Activated CD8-positive, alpha-beta memory T cell treated with anti-CD3 and anti-CD28 coated beads, Interleukin-2, amount 50 U/mL, for 24 hours (primary cell): Measurements from ENCODE around the gene NR6A1.

Source experiments
- DNase-seq: peaks from one replicate; pipeline ENCODE4 v3.0.0-alpha.2; 2020; ENCODE audit errors: extremely low read depth

The NR6A1 gene

DNA sequence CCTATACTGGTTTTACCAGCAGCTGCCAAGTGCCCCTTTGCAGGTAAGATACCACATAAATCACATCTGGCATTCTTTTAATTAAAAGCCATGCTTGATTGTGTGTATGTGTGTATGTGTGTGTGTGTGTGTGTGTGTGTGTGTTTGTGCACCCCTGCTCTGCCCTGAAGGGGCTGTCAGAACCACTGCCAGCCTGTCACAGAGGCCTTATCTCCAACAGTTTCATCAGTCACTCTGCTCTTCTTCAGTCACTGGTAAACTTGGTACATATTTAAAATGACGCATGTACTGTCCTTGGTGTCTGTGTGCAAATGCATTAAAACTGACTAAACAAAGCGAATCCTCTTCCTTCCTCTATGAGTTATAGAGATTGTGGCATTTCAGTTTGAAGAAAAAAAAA lies 244.9 kb downstream of the NR6A1 start:
- no peak for DNase-seq

DNA sequence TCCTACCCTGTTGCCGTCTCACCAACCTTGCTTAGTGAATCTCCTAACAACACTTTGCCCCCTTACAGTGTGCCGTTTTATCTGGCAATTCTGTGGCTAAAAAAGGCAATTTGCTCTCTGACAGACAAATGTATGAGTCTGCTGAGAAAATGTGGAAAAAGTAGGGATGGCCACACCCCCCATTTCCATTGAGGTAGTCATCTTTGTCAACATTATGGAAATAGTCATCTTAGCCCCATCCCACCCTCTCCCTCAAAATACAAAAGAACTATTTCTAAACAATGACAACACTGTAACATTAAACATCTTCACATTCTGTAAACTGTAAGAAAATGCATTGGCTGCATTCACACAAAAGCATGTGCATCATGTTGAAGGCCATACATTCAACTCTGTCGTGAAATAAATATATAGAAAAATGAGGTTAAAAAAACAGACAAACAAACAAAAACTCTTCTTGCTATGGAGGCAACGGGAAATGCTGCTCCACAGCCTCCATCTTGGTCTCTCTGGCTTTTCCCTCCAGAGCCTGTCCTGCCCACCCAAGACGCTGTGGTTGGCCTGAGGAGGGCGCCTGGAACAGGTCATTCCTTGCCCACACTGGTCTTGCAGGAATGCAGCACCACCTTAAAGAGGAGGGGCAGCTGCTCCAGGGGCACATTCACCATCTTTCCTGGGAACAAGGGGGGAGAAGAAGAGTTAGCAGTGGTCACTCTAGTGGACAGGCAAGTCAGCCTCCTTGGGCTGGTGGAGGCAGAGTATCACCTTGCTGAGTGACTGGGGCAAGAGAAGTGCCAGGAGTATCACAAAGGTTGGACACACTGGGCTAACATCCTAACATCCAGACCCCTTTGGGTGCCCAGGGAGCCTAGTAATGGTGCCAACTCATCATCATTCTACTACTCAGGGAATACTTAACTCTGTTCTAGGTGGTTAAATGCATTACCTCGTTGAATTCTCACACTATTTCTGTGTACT lies 248.7 kb downstream of the NR6A1 start:
- no peak for DNase-seq

DNA sequence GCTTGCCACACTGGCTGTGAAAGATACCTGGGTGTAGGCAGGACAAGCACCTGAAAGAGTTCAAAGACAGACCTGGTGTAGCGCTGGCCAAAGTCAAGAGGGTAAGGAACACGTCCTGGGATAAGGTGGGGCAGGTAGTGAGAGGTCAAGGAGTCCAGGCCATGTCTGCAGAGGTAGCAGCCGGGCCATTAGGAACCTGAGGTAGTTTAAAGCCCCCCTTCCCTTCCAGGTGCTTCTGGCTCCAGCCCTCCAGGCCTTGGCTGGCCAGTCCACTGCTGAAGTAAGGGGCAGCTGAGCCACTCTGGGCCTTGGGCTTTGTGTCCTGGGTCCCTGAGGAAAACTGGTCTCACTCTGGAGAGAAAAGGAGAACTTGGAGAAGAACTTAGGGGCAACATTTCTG lies 250.0 kb downstream of the NR6A1 start:
- no peak for DNase-seq

DNA sequence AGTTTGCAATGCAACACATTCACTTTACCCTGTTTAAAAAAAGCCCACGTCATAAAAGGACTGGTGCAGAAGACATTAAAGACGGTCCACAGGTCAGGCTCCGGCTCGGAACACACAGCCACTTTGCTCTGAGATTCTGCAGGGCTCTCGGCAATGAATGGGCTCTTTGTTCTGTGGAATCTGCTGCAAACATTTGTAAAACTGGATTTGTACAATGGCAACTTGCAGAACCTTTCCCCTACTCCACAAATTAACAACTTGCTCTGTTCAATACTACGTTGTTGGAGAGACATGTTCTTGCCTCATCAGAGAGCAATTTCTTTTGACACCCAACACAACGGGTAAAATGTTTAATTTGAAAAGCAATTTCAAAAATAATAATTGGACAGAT lies 250.9 kb downstream of the NR6A1 start:
- no peak for DNase-seq

DNA sequence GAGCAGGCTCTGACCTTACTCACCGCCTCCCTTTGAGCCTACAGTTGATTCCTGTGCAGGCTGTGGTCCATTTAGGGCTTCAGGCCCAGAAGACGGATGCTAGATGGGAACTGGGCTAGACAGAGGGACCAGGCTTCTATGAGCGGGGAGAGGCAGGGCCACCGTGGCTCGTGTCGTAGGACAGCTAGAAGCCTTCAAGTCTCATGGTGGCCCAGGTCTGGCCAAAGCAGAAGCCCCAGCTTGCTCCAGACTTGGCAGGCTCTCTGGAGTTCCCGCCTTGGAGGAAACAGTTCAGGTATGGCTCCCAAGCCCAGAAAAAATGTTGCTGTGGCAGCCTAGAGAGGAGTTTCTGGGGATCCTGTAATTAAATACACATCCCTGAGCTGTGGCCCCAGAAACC lies 253.0 kb downstream of the NR6A1 start:
- DNase-seq, result no peak

DNA sequence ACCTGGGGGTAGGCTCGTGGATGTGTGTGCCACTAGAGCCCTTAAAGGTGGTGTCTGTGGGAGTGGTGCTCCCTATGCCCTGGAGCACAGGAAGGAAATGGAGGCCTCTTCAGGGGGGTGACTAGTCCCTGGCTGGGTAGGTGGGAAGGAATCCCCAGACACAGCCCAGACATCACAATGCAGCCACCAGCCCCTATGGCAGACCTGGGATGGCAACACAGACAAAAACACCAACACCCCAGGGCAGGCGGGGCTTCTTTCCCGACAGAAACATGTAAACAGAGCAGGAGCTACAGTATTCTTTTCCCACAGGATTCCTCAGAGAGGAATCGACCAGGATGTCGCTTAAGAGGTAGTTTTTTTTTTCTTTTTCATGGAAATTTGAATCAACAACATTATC lies 253.5 kb downstream of the NR6A1 start:
- DNase-seq, result no peak

DNA sequence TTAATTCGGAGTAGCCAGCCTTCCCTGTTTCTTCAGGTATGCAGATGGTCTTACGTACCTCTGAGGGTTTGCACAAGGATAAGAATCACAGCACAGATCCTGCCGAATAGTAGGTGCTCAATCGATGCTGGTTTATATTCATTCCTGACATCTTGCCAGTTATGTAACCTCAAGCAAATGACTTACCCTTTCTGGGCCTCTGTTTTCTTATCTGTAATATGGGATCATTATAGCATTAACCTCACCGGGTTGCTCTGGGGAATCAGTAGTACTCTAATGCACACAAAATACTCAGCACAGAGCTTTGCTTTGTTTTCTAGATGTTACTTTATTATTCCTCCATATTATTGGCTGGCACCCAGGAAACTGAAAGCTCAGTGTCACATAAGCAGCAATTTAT lies 256.2 kb downstream of the NR6A1 start:
- no peak for DNase-seq

DNA sequence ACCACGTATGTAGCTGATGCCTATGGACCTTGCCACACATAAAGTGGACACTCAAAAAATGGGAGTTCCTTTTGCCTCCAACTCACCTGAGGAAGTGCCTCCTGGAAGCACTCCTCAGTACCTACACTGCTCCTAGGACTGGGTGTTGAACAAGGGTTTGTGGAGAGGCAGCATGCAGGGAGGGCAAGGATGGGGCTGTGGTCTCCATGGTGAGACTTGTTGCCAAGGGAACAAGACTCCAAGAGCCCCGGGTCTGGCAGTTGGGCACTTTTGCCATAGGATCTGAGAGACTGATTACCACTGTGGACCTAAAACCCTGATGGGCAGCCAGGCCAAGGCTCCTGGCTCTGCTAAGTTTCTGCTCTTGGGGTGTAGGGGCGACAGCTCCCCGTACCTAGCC lies 257.0 kb downstream of the NR6A1 start:
- DNase-seq, result no peak

DNA sequence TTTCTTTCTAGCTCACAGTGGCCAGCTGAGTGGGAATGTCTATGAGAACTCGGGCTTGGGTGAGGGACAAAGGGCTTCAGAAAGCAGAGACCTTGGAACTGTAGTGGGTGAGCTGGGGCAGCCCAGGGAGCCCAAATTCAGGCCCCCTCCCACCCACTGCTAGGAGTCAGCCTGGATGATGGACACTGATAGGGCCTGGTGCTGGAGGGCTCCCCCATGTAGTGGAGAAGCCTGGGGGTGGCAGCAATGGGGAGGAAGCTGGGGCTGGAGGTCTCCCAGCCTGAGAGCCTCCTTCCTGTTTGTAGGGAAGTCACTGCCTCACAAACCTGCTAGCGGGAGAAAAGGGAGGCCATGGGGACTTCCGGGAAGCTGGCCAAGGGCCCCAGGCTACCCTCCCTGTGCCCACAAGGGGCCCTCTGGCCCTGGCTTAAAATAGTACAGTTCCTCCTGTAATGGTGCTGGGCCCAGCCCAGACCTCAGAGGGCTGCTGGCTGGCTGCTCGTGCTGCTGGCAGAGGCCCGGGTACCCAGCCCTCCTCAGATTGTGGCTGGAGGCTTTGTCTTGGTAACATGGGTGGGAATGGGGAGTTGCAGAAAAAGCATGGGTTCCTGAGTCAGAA lies 257.6 kb downstream of the NR6A1 start:
- no peak for DNase-seq

DNA sequence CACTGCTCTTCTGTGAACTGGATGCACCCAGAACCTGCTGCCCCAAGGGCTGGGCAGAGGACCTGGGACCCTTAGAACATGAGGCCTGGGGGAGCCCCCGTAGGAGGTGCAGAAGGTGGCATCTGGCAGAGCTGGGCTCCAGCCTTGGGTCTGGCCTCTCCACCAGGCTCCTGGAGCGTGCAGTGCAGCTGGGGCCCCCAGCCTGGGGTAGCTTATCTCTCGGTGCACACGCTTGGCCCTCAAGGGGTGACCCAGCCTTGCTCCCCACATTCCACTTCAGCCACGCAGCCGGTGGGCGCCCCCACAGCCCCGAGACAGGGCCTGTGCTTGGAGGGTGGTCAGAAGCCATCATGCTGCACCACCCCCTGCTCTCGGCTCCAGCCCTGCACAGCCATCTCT lies 258.3 kb downstream of the NR6A1 start:
- no peak for DNase-seq

DNA sequence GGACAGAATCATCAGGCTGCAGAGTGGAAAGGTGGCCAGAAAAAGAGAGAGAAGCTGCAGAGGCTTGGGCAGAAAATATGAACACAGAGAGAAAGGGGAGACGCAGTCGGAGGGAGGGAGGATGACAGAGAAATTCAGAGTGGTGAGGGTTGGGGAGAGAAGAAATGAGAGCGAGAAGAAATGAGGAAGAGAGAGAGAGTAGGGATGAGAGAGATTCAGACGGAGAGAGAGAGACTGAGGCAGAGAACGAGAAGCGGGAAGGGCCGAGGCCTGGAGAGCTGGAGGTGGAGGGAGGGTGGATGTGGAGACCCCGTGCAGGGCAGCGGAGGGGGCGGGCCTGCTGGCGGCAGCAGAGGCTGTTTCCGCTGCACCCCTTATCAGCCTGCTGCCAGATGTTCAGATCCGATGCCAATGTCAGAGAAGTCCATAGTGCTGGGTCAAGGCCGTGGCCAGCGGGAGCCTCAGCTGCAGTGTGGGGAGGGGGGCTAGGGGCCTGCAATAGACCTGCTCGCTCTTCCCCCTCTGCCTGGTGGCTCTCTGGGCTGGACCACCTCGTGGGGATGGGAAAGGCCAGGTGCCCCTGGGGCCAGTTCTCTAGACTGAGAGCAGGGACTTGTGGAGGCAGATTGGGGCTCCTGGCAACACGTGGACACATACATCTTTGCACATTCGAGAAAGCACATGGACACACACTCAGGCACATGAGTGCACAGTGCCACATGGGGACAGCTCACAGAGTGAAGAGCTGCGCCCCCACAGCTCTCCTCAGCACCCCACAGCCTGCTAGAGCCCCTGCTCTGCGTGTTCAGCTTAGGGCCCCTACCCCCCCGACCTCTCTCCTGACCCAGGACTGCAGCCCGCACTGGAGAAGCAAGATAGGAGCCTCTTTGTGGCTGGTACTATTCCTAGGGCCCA lies 259.0 kb downstream of the NR6A1 start:
- no peak for DNase-seq

DNA sequence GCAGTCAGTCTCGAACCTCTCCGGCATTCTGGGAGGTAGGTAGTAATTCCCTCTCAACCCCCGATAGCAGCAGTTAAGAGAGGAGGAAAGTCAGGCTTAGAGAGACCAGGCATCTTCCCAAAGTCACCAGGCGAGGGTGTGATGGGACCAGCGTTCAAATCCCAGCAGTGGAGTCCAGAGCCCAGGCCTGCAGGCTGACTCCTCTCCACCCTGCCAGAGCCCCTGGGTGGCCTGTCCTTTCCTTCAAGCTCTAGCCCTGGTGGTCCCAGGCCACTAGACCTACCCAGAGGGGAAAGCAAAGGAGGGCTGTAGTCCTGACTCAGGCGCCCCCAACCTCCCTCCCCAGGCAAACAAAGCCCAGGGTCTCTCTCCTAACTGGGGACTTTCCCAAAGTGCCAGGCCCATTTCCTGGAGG lies 259.7 kb downstream of the NR6A1 start:
- DNase-seq, result no peak

DNA sequence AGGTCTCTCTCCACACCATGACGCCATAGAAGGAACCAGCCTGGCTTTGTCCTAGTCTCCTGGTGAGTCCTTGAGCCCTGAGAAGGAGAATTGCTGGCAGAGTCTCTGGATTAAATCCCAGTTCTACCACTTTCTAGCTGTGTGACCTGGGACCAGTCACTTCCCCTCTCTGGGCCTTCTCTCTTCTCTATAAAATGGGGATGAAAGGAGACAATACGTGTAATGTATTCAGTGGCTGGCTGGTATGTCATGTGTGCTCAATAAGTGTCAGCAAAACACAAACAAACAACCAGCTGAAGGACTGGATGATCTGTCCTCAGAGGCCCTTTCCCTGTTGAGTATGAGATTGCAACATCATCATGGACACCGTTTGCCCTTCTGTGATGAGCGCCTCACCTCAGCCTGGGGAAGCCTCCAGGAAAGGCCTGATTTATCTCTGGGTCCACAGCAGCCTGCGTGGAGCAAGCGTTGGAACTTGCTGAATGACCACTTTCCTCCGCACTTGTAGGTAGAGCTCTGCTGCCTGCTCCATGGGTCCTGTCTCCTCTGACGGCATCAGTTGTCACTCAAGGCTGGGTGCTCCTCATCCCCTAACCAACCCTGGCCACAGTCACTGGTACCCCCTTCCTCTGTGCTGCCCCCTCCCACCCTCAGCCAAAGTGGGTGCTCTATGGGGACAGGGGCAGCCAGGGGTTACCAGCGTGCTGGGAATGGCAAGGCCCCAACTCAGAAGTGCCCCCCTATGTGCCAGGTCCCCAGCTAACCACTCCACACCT lies 260.3 kb downstream of the NR6A1 start:
- DNase-seq, result no peak

DNA sequence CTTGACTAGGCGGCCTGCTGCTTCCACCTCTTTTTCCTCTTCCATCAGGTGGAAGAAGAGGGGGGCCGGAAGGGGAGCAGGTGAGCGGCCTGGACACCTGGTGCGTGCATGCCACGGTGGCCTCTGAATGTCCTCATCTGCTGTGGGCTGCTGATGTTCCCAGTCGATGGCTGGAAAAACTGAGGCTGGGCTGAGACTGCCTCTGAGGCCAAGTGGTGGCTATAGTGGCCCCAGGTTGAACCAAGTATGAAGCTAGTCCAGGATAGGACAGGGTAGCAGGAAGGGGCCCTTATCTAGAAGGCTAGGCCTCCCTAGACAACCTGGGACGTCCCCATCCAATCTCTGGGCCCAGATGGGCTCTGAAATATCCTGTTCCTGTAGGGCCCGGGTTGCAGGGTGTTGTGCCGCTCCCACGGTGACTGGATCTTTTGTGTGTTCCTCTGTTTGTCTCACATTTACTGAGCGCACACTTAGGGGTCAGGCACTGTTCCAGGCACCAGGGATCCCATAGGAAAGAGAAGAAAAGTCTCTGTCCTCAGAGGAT lies 263.2 kb downstream of the NR6A1 start:
- no peak for DNase-seq

DNA sequence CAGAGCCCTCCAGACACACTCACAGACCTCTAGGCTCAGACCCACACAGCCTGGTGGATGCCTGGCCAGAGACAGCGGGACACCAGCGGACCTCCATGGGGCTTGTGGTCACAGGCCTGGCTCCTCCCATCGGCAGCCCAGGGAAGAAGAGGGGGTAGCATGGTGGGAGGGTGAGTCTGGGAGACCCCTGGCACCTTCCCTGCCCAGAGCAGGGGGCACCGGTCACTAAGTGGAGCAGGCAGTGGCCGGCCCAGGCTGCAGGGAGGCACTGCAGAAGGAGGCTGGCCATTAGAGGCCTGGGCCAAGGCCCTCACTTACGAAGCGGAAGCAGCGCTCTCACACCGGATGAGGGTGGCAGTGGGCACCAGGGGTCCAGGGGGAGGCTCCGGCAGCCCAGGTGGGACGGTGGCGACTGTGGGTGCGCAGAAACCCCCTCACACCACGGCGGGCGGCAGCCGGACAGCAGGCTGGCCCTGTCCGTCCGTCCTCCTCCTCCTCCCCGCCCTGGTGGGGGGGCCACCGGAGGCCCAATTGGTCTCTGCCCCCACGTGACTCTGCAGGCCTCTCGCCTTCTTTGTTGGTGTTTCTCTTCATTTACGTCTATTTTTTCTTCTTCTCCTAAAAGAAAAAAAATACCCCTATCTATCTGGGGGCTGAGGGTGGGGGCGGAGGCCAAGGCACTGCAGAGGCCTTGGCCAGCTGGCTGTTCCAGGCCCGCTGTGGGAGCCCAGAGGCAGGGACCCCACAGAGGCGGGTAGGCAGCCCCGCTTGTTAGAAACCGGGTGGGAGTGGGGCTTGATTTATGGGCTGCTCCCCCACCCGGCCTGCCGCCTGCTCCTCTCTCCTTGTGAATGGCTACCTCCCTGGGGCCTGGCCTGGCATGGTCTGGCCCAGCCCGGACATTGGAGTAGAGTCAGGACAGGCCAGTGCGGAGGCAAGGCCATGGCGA lies 263.9 kb downstream of the NR6A1 start, which contains the start of gene NR5A1:
NR5A1 (minus strand) TSS at position 469 of the 949 bp plus-strand sequence. CDS start 4,004 bp downstream, outside the sequence.
- DNase-seq, result no peak

DNA sequence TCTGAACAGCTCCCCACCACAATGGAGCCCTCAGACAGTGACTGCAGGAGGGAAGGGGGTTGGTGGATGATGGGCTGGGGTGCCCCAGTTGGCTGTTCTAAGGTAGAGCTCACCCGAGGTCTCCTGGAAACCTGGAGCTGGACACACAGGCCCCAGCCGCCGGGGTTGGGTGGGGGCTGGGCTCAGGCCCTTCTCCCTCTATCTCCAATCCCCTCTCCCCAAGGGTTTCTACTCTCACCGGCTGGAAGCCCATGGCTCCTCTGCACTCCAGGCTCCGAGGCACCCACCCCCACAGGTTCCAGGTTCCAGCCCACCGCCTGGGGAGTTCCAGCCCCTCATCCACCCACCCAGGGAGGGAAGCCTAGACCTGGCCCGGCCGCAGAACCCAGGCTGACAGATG lies 264.7 kb downstream of the NR6A1 start:
- DNase-seq, result no peak

DNA sequence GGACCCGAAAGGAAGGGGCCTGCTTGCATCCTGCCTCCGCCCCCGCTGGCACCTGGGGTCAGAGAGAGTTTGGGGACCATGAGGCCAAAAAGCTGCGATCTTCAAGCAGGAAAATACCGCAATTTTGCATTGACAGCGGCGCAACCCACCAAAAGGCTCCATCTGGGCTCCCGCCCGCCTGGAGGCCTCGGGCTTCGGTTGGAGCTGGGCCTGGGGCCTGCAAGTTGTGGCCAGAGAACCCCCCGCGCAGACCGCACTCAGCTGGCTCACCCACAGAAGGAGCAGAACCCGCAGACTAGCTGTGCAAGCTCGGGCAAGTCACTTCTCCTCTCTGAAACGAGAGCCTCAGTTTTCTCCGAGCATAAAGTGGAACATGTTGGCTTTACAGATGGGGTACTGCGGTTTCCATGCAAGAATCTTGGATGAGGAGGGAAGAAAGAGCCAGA lies 265.2 kb downstream of the NR6A1 start:
- no peak for DNase-seq

DNA sequence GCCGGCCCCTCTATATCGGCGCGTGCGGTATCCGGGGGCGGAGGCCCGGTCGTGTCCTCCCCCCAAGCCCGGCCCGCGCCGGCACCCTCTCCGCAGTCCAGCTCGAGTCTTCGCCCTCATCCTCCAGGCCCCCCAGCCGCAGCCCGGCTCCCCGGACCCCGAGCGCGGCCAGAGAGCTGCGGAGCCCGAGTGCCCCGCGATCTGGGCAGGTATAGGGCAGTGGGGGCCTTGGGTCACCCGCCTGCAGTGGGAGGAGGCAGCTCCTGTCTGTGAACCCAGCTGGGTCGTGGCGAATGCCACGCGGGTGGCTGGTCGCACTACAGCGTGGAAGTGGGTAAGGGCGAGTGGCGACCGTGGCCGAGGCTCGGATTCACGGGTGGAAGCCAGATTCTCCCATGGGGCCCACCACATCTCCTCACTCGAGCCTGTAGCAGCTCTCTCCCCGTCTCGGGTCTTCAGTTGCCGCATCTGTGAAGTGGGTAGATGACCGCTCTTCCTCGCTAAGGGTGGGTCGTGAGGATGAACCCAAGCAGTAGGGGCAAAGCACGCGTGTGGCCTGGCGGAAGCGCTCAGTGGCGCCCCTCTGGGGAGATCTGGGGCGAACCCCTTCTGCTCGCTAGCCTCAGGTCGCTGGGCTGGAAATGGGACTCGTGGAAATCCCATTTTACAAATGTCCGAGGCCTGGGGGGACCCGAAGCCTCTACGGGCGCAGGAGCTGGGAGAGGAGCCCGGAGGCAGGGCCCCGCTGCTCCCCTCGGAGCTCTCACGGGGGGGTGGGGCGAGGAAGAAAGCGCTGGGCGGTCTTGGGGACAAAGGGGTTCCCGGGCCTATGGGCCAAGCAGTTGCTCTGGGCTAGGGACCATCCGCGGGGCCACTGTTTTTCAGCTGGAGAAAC lies 265.9 kb downstream of the NR6A1 start:
- DNase-seq, result no peak

DNA sequence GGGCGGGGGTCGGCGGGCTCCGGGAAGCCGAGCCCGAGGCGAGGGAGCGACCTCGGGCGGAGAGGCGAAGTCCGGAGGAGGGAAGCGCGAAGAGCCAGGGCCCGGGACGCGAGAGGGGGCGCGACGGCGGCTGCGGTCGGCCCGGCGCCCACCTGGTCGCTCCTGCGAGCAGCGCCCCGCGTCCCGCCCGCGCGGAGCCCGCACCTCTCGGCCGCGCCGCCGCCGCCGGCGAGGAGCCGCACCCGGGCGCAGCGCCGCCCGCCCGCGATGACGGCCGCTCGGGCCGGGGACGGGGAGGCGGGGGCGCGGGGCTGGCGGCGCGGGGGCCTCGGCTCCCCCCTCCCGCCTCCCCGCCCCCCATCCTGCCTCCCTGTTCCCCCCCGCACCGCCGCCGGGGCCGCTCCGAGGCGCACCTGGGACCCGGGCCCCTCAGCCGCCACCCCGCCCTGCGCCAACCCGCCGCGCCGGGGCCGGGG lies 266.5 kb downstream of the NR6A1 start:
- DNase-seq, result no peak
